SK-N-SH (cell line): ENCODE data around the gene DCXR. TPM values are rescaled to one million over a fixed set of nuclear protein-coding genes. Genes with fewer than 3 reads are reported as not detected.

Experiments used
- CTCF ChIA-PET: fragments of 300-600, 350-600 bp; formaldehyde crosslinking; extraction: SDS; loops from one replicate; lab custom pipeline; 2021; lab: Yijun Ruan, JAX
- POLR2A ChIA-PET: fragments of 350-600 bp; sonication (Branson Sonifier 250); formaldehyde crosslinking; extraction: SDS; loops from one replicate; lab custom pipeline; 2020; ENCODE audit warnings: antibody characterized with exemption, inconsistent platforms; lab: Yijun Ruan, JAX
- DNase-seq: peaks from one replicate; pipeline ENCODE4 v3.0.0; 2012
- H2AFZ ChIP-seq: fragments of 200-600 bp; sonication (generic); 2 replicates; pipeline ENCODE4 v1.8.1; 2016; ENCODE audit warnings: antibody characterized with exemption, mild to moderate bottlenecking, low read depth
- H3F3A ChIP-seq: fragments of 200-600 bp; sonication (generic); replicated peaks from 2 replicates; pipeline ENCODE3; 2016; ENCODE audit warnings: antibody characterized with exemption, mild to moderate bottlenecking; ENCODE audit not compliant: insufficient read depth
- H3K27ac ChIP-seq, 2 experiments: fragments of 200-500 bp in 1 of 2; fragments of 200-600 bp in 1 of 2; sonication (Bioruptor generic) in 1 of 2; sonication (generic), shearing (Covaris generic) in 1 of 2; 2 replicates each; pipeline versions ENCODE4 v1.5.1 to v1.6.1; 2014 to 2016; ENCODE audit warnings: low read depth in 2 of 2, inconsistent platforms in 1 of 2, low read length in 1 of 2, mild to moderate bottlenecking in 1 of 2, mixed read lengths in 1 of 2
- H3K27me3 ChIP-seq: fragments of 200-600 bp; sonication (generic), shearing (Covaris generic); 2 replicates; pipeline ENCODE4 v1.6.1; 2016; ENCODE audit warnings: mixed run types; ENCODE audit not compliant: insufficient read depth
- H3K36me3 ChIP-seq, 2 experiments: fragments of 200-500 bp in 1 of 2; fragments of 200-600 bp in 1 of 2; sonication (Bioruptor generic) in 1 of 2; sonication (generic) in 1 of 2; replicated peaks in 1 of 2; 2 replicates each; pipeline versions ENCODE3 to v1.5.1; 2014 to 2016; ENCODE audit warnings: low read length in 1 of 2, mild to moderate bottlenecking in 1 of 2; ENCODE audit not compliant: insufficient read depth in 2 of 2, control insufficient read depth in 1 of 2
- H3K4me1 ChIP-seq, 2 experiments: fragments of 200-500 bp in 1 of 2; fragments of 200-600 bp in 1 of 2; sonication (Bioruptor generic) in 1 of 2; sonication (generic), shearing (Covaris generic) in 1 of 2; 2 replicates each; pipeline versions ENCODE4 v1.5.1 to v1.6.1; 2014 to 2016; ENCODE audit warnings: low read depth in 1 of 2, low read length in 1 of 2, mixed run types in 1 of 2; ENCODE audit not compliant: insufficient read depth in 2 of 2, control insufficient read depth in 1 of 2
- H3K4me2 ChIP-seq: fragments of 200-600 bp; sonication (generic), shearing (Covaris generic); 2 replicates; pipeline ENCODE4 v1.6.1; 2017; ENCODE audit warnings: mixed run types
- H3K4me3 ChIP-seq, 2 experiments: fragments of 200-500 bp in 1 of 2; fragments of 200-600 bp in 1 of 2; sonication (Bioruptor generic) in 1 of 2; sonication (generic), shearing (Covaris generic) in 1 of 2; 2 replicates each; pipeline versions ENCODE4 v1.5.1 to v1.8.1; 2014 to 2016; ENCODE audit warnings: low read depth in 2 of 2, inconsistent platforms in 1 of 2, low read length in 1 of 2, mild to moderate bottlenecking in 1 of 2, mixed read lengths in 1 of 2, moderate library complexity in 1 of 2
- H3K79me2 ChIP-seq: fragments of 200-600 bp; sonication (generic); 2 replicates; pipeline ENCODE4 v1.8.1; 2017; ENCODE audit warnings: mild to moderate bottlenecking; ENCODE audit not compliant: insufficient read depth
- H3K9ac ChIP-seq: fragments of 200-600 bp; sonication (generic); 2 replicates; pipeline ENCODE4 v1.6.1; 2017; ENCODE audit warnings: mixed run types
- H3K9me2 ChIP-seq: fragments of 200-600 bp; sonication (generic); 2 replicates; pipeline ENCODE4 v1.6.1; 2017; ENCODE audit warnings: mixed run types
- H3K9me3 ChIP-seq: fragments of 200-600 bp; sonication (generic); 2 replicates; pipeline ENCODE4 v1.6.1; 2017; ENCODE audit warnings: mixed run types, mild to moderate bottlenecking, moderate library complexity
- H4K20me1 ChIP-seq: fragments of 200-600 bp; sonication (generic); 2 replicates; pipeline ENCODE4 v1.6.1; 2017; ENCODE audit warnings: mild to moderate bottlenecking, mixed run types; ENCODE audit not compliant: insufficient read depth
- CHD2 ChIP-seq: fragments of 150-350 bp; IDR thresholded peaks from 2 replicates; pipeline ENCODE4 v1.6.1; 2018; ENCODE audit warnings: low read length; ENCODE audit not compliant: partially characterized antibody
- EZH2phosphoT487 ChIP-seq: fragments of 200-600 bp; sonication (generic); IDR thresholded peaks from 2 replicates; pipeline ENCODE4 v1.6.1; 2017; ENCODE audit warnings: low read depth, mixed run types, mild to moderate bottlenecking, antibody characterized with exemption, moderate library complexity, borderline replicate concordance
- FOXJ3 ChIP-seq: sonication (generic); formaldehyde crosslinking; IDR thresholded peaks from 2 replicates; pipeline ENCODE4 v1.5.1; 2020; ENCODE audit warnings: mild to moderate bottlenecking, missing genetic modification reagents
- FOXM1 ChIP-seq: IDR thresholded peaks from 2 replicates; pipeline ENCODE4 v1.4.0; 2012; ENCODE audit warnings: low read depth, mild to moderate bottlenecking
- MXI1 ChIP-seq: IDR thresholded peaks from 2 replicates; pipeline ENCODE4 v1.6.1; 2012; ENCODE audit warnings: mild to moderate bottlenecking, low read depth, low read length, improper control_type of control experiment
- RAD21 ChIP-seq: IDR thresholded peaks from 2 replicates; pipeline ENCODE4 v1.6.1; 2012; ENCODE audit warnings: mild to moderate bottlenecking, low read length
- SIN3A ChIP-seq: IDR thresholded peaks from 2 replicates; pipeline ENCODE4 v1.6.1; 2012; ENCODE audit warnings: low read depth, mild to moderate bottlenecking, low read length, moderate library complexity, borderline replicate concordance
- TAF1 ChIP-seq: IDR thresholded peaks from 2 replicates; pipeline ENCODE4 v1.6.1; 2012; ENCODE audit warnings: low read depth, mild to moderate bottlenecking, low read length, moderate library complexity, borderline replicate concordance
- TCF12 ChIP-seq: IDR thresholded peaks from 2 replicates; pipeline ENCODE4 v1.4.0; 2012
- YY1 ChIP-seq: IDR thresholded peaks from 2 replicates; pipeline ENCODE4 v1.4.0; 2012; ENCODE audit warnings: low read depth, mild to moderate bottlenecking
- WGBS: methylation state at CpG from one replicate; pipeline ENCODE4 v1.1.6; 2017; ENCODE audit warnings: low lambda C conversion rate; 5-methylcytosine and 5-hydroxymethylcytosine counted together
- polyA plus RNA-seq, 3 experiments: library from polyadenylated mRNA; depleted of rRNA; stranded (reverse); fragments of >200 nt; gene quantifications; 2 replicates each; pipeline ENCODE4 v1.2.3, GENCODE V29; 2012
- TF ChIP-seq, protein P1 (sequence below): IDR thresholded peaks from 2 replicates; pipeline ENCODE4 v1.4.0; 2012; ENCODE audit warnings: low read depth, borderline replicate concordance
- TF ChIP-seq, protein P2 (sequence below): fragments of 150-350 bp; IDR thresholded peaks from 2 replicates; pipeline ENCODE4 v1.6.1; 2016; ENCODE audit warnings: mild to moderate bottlenecking, low read depth, low read length
- TF ChIP-seq, protein P3 (sequence below): IDR thresholded peaks from 2 replicates; pipeline ENCODE4 v1.6.1; 2012; ENCODE audit warnings: mild to moderate bottlenecking, low read depth, low read length, moderate library complexity
- TF ChIP-seq, protein P4 (sequence below): fragments of 150-350 bp; IDR thresholded peaks from 2 replicates; pipeline ENCODE4 v1.6.1; 2017; ENCODE audit warnings: antibody characterized with exemption, low read length, low read depth, borderline replicate concordance

DCXR gene
- polyA plus RNA-seq, 1 of the 3 experiments (the other 2 are of a cell fraction), result 190 TPM

DNA sequence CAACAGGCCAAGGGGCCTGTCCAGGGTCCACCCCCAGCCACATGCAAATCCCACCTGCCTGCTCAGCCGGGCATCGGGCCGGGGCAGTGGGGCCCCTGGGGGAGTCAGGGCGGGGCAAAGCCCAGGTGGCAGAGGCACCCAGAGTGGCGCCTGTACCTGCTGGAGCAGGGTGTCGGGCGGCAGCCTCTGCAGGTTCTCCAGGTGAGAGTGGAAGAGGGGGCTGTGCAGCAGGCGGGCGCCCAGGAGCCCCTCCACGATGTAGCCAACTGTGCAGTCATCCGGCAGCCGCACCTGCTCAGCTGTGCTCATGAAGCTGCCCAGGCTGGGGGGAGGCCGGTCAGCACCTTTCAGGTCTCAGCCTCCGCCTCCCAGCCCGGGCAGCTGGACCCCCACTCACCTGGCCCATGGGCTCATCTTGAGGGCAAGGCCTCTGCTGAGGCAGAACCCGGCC is 12.0 kb upstream of the DCXR start:
- CTCF ChIA-PET, result interaction anchor here (0.9 to 4.1 kb wide), 5 partner anchors 13 to 90 kb away, joined by 3 to 45 read pairs (median 18); partner anchors contain the start of genes DCXR and RAC3
- TF ChIP-seq EZH2phosphoT487 (no peak), MXI1 (no peak), TCF12 (no peak), SIN3A (no peak), YY1 (no peak), FOXJ3 (CRISPR knock-in tag) (no peak), CHD2 (no peak), TAF1 (no peak), RAD21 (no peak), FOXM1 (no peak)
- TF ChIP-seq, protein P1, sequence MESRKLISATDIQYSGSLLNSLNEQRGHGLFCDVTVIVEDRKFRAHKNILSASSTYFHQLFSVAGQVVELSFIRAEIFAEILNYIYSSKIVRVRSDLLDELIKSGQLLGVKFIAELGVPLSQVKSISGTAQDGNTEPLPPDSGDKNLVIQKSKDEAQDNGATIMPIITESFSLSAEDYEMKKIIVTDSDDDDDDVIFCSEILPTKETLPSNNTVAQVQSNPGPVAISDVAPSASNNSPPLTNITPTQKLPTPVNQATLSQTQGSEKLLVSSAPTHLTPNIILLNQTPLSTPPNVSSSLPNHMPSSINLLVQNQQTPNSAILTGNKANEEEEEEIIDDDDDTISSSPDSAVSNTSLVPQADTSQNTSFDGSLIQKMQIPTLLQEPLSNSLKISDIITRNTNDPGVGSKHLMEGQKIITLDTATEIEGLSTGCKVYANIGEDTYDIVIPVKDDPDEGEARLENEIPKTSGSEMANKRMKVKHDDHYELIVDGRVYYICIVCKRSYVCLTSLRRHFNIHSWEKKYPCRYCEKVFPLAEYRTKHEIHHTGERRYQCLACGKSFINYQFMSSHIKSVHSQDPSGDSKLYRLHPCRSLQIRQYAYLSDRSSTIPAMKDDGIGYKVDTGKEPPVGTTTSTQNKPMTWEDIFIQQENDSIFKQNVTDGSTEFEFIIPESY, result no peak
- TF ChIP-seq, protein P2, sequence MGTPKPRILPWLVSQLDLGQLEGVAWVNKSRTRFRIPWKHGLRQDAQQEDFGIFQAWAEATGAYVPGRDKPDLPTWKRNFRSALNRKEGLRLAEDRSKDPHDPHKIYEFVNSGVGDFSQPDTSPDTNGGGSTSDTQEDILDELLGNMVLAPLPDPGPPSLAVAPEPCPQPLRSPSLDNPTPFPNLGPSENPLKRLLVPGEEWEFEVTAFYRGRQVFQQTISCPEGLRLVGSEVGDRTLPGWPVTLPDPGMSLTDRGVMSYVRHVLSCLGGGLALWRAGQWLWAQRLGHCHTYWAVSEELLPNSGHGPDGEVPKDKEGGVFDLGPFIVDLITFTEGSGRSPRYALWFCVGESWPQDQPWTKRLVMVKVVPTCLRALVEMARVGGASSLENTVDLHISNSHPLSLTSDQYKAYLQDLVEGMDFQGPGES, result no peak
- TF ChIP-seq, protein P3, sequence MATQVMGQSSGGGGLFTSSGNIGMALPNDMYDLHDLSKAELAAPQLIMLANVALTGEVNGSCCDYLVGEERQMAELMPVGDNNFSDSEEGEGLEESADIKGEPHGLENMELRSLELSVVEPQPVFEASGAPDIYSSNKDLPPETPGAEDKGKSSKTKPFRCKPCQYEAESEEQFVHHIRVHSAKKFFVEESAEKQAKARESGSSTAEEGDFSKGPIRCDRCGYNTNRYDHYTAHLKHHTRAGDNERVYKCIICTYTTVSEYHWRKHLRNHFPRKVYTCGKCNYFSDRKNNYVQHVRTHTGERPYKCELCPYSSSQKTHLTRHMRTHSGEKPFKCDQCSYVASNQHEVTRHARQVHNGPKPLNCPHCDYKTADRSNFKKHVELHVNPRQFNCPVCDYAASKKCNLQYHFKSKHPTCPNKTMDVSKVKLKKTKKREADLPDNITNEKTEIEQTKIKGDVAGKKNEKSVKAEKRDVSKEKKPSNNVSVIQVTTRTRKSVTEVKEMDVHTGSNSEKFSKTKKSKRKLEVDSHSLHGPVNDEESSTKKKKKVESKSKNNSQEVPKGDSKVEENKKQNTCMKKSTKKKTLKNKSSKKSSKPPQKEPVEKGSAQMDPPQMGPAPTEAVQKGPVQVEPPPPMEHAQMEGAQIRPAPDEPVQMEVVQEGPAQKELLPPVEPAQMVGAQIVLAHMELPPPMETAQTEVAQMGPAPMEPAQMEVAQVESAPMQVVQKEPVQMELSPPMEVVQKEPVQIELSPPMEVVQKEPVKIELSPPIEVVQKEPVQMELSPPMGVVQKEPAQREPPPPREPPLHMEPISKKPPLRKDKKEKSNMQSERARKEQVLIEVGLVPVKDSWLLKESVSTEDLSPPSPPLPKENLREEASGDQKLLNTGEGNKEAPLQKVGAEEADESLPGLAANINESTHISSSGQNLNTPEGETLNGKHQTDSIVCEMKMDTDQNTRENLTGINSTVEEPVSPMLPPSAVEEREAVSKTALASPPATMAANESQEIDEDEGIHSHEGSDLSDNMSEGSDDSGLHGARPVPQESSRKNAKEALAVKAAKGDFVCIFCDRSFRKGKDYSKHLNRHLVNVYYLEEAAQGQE, result no peak
- TF ChIP-seq, protein P4, sequence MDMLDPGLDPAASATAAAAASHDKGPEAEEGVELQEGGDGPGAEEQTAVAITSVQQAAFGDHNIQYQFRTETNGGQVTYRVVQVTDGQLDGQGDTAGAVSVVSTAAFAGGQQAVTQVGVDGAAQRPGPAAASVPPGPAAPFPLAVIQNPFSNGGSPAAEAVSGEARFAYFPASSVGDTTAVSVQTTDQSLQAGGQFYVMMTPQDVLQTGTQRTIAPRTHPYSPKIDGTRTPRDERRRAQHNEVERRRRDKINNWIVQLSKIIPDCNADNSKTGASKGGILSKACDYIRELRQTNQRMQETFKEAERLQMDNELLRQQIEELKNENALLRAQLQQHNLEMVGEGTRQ, result no peak
- TF ChIP-seq, all 33 proteins: peak for 0
- no peak for DNase-seq
- Histone ChIP-seq H2AFZ (no peak overlapping the region), H3K9me3 (no peaks in the 10 kb centered on the region), H3K36me3 (peaks cover 25 to 50% of the 10 kb centered on the region in 2 experiments), H3F3A (peaks cover 5% of the 10 kb centered on the region), H4K20me1 (peaks cover 14% of the 10 kb centered on the region; the same call in 1 of the 2 replicates), H3K4me3 (no peak overlapping the region), H3K27ac (no peak overlapping the region), H3K4me1 (peaks cover 0 to 25% of the 10 kb centered on the region in 2 experiments; a peak in 2 of 4 replicates), H3K27me3 (no peaks in the 10 kb centered on the region), H3K79me2 (peaks cover 41% of the 10 kb centered on the region), H3K4me2 (0 out of 2 replicates have a peak overlapping the region, but pooled peaks have one; percentile 92), H3K9me2 (no peaks in the 10 kb centered on the region), H3K9ac (no peak overlapping the region)
- 97% methylated on average over 13 of the region's 16 CpGs for WGBS
- POLR2A ChIA-PET, result interaction anchor here (0.6 kb wide), 1 partner anchor 92 kb away, joined by 3 read pairs; no protein-coding TSS in a partner anchor
